Measurements from ENCODE around the gene PHOSPHO2. TPM values are rescaled to one million over a fixed set of nuclear protein-coding genes. Genes with fewer than 3 reads are reported as not detected.

PHOSPHO2 gene
- total and polyA plus RNA-seq, 10 of the 15 experiments (the other 5 are each of a cell fraction or from before 2014, with no cell fraction given) = 2.7 to 7.6 (median 4.2) TPM

DNA sequence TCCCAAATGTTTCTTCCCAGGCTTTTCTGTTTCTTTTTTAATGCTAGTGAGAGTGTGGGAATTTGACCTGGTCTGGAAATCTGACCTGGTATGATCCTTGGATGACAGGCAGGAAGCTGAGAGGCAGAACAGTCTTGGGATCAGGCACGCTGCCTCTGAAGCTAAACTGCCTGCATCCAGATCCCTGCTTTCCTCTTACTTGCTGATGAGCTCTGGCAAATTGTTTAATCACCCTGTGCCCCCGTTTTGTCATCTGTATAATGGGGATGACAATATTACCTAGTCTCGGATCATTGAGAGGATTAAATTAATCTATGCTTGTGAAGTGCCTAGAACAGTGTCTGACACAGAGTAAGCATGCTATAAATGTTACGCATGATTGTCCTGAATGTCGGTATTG lies 42.6 kb downstream of the PHOSPHO2 start:
- ATAC-seq = no peak
- intact Hi-C loops (cut with micrococcal nuclease; ENCODE audit: unreplicated experiment) (no loop called here), in situ Hi-C loops (cut with MboI) (no loop called here)
- no peak overlapping the region; the same call in 1 of the 2 replicates for H3K4me3 ChIP-seq
- ChIA-PET RAD21 (ENCODE audit: unreplicated experiment) (interaction anchor here (1.6 kb wide), 1 partner anchor 11 kb away, joined by 4 read pairs; no protein-coding TSS in a partner anchor), POLR2A (interaction anchor here (0.5 to 1.2 kb wide), 2 partner anchors 12 to 57 kb away, joined by 3 read pairs; no protein-coding TSS in a partner anchor), SMC1A (ENCODE audit: uncharacterized antibody, unreplicated experiment) (interaction anchor here (1.2 to 2.0 kb wide), 3 partner anchors 9 to 146 kb away, joined by 4 to 10 read pairs (median 5); no protein-coding TSS in a partner anchor), CTCF (interaction anchor here (1.1 to 2.0 kb wide), 3 partner anchors 9 to 87 kb away, joined by 3 to 7 read pairs (median 5); partner anchors contain the start of gene METTL5)
- no peaks in the 10 kb centered on the region for H3K9me3 ChIP-seq (replicated peaks; ENCODE audit: control insufficient read depth, insufficient read depth, low read length)
- H3K27me3 ChIP-seq (replicated peaks in 1 of 2; ENCODE audit: control insufficient read depth in 2 of 2, insufficient read depth in 2 of 2, low read length in 1 of 2) = no peaks in the 10 kb centered on the region
- peak overlapping the region; percentile 14 for H3K4me2 ChIP-seq (ENCODE audit: control insufficient read depth, insufficient read depth)
- H3K79me2 ChIP-seq (ENCODE audit: control insufficient read depth, insufficient read depth, low read length) = peaks cover 11% of the 10 kb centered on the region
- no TSS peak for BruUV-seq (replicated peaks)
- no peak for DNase-seq (ENCODE audit: low read depth, low spot score)
- H4K20me1 ChIP-seq (ENCODE audit: control insufficient read depth, insufficient read depth) = no peaks in the 10 kb centered on the region
- 94% methylated on average over 5 of the region's 5 CpGs for WGBS (ENCODE audit: insufficient coverage, insufficient replicate concordance, low lambda C conversion rate, missing lambda C conversion rate)
- H3K27ac ChIP-seq (ENCODE audit: control insufficient read depth, insufficient read depth) = no peak overlapping the region
- no peak overlapping the region for H2AFZ ChIP-seq (ENCODE audit: control insufficient read depth, low read depth, low read length)
- H3K36me3 ChIP-seq (ENCODE audit: control insufficient read depth in 2 of 2, insufficient read depth in 2 of 2, low read length in 1 of 2) = no peaks in the 10 kb centered on the region; a peak in 1 of 4 replicates
- H3K9ac ChIP-seq (ENCODE audit: control insufficient read depth, insufficient read depth, low read length) = no peak overlapping the region
- TF ChIP-seq JUNB (IDR thresholded peaks at IDR 0.05) (no peak), BACH1 (IDR thresholded peaks at IDR 0.05; ENCODE audit: borderline replicate concordance) (no peak), CBFB (IDR thresholded peaks at IDR 0.05; ENCODE audit: low read depth) (no peak), SREBF2 (IDR thresholded peaks at IDR 0.05; ENCODE audit: low read length) (no peak), SUPT20H (IDR thresholded peaks at IDR 0.05; ENCODE audit: borderline replicate concordance, control insufficient read depth, low read depth, low read length) (no peak), MYC (IDR thresholded peaks at IDR 0.05; ENCODE audit: insufficient read depth, insufficient read length, insufficient replicate concordance, low read length, severe bottlenecking) (no peak)
- TF ChIP-seq, protein P1, sequence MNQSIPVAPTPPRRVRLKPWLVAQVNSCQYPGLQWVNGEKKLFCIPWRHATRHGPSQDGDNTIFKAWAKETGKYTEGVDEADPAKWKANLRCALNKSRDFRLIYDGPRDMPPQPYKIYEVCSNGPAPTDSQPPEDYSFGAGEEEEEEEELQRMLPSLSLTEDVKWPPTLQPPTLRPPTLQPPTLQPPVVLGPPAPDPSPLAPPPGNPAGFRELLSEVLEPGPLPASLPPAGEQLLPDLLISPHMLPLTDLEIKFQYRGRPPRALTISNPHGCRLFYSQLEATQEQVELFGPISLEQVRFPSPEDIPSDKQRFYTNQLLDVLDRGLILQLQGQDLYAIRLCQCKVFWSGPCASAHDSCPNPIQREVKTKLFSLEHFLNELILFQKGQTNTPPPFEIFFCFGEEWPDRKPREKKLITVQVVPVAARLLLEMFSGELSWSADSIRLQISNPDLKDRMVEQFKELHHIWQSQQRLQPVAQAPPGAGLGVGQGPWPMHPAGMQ (IDR thresholded peaks at IDR 0.05; ENCODE audit: borderline replicate concordance) = no peak
- TF ChIP-seq, protein P2, sequence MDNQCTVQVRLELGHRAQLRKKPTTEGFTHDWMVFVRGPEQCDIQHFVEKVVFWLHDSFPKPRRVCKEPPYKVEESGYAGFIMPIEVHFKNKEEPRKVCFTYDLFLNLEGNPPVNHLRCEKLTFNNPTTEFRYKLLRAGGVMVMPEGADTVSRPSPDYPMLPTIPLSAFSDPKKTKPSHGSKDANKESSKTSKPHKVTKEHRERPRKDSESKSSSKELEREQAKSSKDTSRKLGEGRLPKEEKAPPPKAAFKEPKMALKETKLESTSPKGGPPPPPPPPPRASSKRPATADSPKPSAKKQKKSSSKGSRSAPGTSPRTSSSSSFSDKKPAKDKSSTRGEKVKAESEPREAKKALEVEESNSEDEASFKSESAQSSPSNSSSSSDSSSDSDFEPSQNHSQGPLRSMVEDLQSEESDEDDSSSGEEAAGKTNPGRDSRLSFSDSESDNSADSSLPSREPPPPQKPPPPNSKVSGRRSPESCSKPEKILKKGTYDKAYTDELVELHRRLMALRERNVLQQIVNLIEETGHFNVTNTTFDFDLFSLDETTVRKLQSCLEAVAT (IDR thresholded peaks at IDR 0.05) = 0 out of 2 replicates have a peak, but pooled peaks have one; percentile 46
- no peak for FAIRE-seq
- peaks cover 8% of the 10 kb centered on the region for H3K4me1 ChIP-seq (ENCODE audit: control insufficient read depth, insufficient read depth, low read length)
